Measurements from ENCODE around the gene CYB561D1.

The CYB561D1 gene

DNA sequence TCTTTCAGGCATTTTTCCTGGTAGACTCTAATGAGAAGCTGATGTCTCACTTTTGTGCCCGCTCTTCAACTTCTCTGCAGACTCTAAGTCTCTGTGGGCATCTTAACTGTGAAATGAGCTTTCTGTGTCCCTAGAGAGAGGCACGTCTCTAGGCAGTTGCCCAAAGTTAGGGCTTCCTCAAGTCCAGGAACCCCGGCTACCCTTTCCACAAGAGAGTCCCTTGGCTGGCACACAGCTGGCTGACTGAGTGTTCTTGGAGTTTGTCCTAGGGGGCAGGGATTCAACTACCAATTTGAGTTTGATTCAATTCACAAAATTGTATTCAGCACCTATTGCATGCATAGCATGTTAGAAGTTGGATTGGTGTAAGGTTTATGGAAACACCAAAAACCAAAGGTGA, 47.2 kb downstream of the CYB561D1 start:
- no peaks in the 10 kb centered on the region for H3F3A ChIP-seq (ENCODE audit: control insufficient read depth, insufficient read depth)
- no peaks in the 10 kb centered on the region for H3K36me3 ChIP-seq (ENCODE audit: control insufficient read depth, low read length)
- H3K9me3 ChIP-seq (ENCODE audit: control insufficient read depth, insufficient read depth, low read length), result no peaks in the 10 kb centered on the region
- H3K4me3 ChIP-seq (ENCODE audit: low read length), result no peak overlapping the region
- no peak overlapping the region for H3K27ac ChIP-seq (ENCODE audit: low read depth, low read length)
- H3K4me1 ChIP-seq (ENCODE audit: control insufficient read depth, low read length), result no peaks in the 10 kb centered on the region
- no peaks in the 10 kb centered on the region for H3K79me2 ChIP-seq (ENCODE audit: control insufficient read depth, low read length)
- TF ChIP-seq EZH2phosphoT487 (IDR thresholded peaks at IDR 0.05; ENCODE audit: borderline replicate concordance, low read length), result no peak
- TF ChIP-seq, protein P1, sequence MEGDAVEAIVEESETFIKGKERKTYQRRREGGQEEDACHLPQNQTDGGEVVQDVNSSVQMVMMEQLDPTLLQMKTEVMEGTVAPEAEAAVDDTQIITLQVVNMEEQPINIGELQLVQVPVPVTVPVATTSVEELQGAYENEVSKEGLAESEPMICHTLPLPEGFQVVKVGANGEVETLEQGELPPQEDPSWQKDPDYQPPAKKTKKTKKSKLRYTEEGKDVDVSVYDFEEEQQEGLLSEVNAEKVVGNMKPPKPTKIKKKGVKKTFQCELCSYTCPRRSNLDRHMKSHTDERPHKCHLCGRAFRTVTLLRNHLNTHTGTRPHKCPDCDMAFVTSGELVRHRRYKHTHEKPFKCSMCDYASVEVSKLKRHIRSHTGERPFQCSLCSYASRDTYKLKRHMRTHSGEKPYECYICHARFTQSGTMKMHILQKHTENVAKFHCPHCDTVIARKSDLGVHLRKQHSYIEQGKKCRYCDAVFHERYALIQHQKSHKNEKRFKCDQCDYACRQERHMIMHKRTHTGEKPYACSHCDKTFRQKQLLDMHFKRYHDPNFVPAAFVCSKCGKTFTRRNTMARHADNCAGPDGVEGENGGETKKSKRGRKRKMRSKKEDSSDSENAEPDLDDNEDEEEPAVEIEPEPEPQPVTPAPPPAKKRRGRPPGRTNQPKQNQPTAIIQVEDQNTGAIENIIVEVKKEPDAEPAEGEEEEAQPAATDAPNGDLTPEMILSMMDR (IDR thresholded peaks at IDR 0.05; ENCODE audit: low read depth, low read length, poor library complexity, severe bottlenecking), result no peak
- peaks cover 11% of the 10 kb centered on the region; the same call in 1 of the 2 replicates for H3K27me3 ChIP-seq (ENCODE audit: control insufficient read depth, low read length)
- no peaks in the 10 kb centered on the region for H4K20me1 ChIP-seq (ENCODE audit: control insufficient read depth, insufficient read depth, low read depth, low read length)
- no peak overlapping the region for H3K4me2 ChIP-seq (ENCODE audit: low read length)
- no peaks in the 10 kb centered on the region for H3K9me2 ChIP-seq (replicated peaks; ENCODE audit: control insufficient read depth, low read length)

DNA sequence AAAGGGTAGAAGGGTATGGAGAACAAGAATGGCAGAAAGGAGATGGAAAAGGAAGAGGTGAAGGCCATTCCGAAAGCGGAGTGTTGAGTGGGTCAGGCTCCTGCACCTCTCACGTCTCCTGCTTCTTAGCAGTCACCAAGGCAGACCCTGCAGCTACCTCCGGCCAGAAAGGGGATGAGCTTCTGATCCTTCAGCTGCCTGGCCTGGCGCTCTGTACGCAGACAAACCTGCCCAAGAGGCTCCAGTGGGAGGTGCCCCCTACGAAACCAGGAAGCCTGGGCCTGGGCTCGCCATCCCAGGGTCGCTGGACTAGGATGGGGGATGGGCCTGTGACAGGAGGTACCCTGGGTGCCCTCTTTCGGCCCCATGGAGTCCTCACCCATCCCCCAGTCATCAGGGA, 48.8 kb downstream of the CYB561D1 start:
- Histone ChIP-seq H3K4me1 (ENCODE audit: control insufficient read depth, low read length) (peaks cover 13% of the 10 kb centered on the region), H3F3A (ENCODE audit: control insufficient read depth, insufficient read depth) (peaks cover 3% of the 10 kb centered on the region; the same call in 1 of the 2 replicates), H3K9me2 (replicated peaks; ENCODE audit: control insufficient read depth, low read length) (no peaks in the 10 kb centered on the region), H4K20me1 (ENCODE audit: control insufficient read depth, insufficient read depth, low read depth, low read length) (no peaks in the 10 kb centered on the region), H3K4me3 (ENCODE audit: low read length) (no peak overlapping the region), H3K36me3 (ENCODE audit: control insufficient read depth, low read length) (no peaks in the 10 kb centered on the region), H3K4me2 (ENCODE audit: low read length) (no peak overlapping the region), H3K79me2 (ENCODE audit: control insufficient read depth, low read length) (peaks cover 11% of the 10 kb centered on the region), H3K9me3 (ENCODE audit: control insufficient read depth, insufficient read depth, low read length) (no peaks in the 10 kb centered on the region), H3K27me3 (ENCODE audit: control insufficient read depth, low read length) (peaks cover 11% of the 10 kb centered on the region; the same call in 1 of the 2 replicates), H3K27ac (ENCODE audit: low read depth, low read length) (no peak overlapping the region)
- TF ChIP-seq, protein P1 (IDR thresholded peaks at IDR 0.05; ENCODE audit: low read depth, low read length, poor library complexity, severe bottlenecking), result no peak

DNA sequence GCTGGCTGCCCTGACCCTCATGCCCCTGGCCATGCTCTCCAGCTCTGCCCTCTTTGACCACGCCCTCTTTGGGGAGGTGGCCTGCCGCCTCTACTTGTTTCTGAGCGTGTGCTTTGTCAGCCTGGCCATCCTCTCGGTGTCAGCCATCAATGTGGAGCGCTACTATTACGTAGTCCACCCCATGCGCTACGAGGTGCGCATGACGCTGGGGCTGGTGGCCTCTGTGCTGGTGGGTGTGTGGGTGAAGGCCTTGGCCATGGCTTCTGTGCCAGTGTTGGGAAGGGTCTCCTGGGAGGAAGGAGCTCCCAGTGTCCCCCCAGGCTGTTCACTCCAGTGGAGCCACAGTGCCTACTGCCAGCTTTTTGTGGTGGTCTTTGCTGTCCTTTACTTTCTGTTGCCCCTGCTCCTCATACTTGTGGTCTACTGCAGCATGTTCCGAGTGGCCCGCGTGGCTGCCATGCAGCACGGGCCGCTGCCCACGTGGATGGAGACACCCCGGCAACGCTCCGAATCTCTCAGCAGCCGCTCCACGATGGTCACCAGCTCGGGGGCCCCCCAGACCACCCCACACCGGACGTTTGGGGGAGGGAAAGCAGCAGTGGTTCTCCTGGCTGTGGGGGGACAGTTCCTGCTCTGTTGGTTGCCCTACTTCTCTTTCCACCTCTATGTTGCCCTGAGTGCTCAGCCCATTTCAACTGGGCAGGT, 49.5 kb downstream of the CYB561D1 start:
- H3F3A ChIP-seq (ENCODE audit: control insufficient read depth, insufficient read depth), result peaks cover 5% of the 10 kb centered on the region; the same call in 1 of the 2 replicates
- H3K79me2 ChIP-seq (ENCODE audit: control insufficient read depth, low read length), result peaks cover 17% of the 10 kb centered on the region
- H3K4me1 ChIP-seq (ENCODE audit: control insufficient read depth, low read length), result peaks cover 13% of the 10 kb centered on the region
- H3K36me3 ChIP-seq (ENCODE audit: control insufficient read depth, low read length), result no peaks in the 10 kb centered on the region
- H3K9me2 ChIP-seq (replicated peaks; ENCODE audit: control insufficient read depth, low read length), result no peaks in the 10 kb centered on the region
- H3K27me3 ChIP-seq (ENCODE audit: control insufficient read depth, low read length), result peaks cover 11% of the 10 kb centered on the region; the same call in 1 of the 2 replicates
- H4K20me1 ChIP-seq (ENCODE audit: control insufficient read depth, insufficient read depth, low read depth, low read length), result no peaks in the 10 kb centered on the region
- no peak overlapping the region for H3K4me2 ChIP-seq (ENCODE audit: low read length)
- TF ChIP-seq, protein P1 (IDR thresholded peaks at IDR 0.05; ENCODE audit: low read depth, low read length, poor library complexity, severe bottlenecking), result no peak
- TF ChIP-seq EZH2phosphoT487 (IDR thresholded peaks at IDR 0.05; ENCODE audit: borderline replicate concordance, low read length), result no peak
- no peaks in the 10 kb centered on the region for H3K9me3 ChIP-seq (ENCODE audit: control insufficient read depth, insufficient read depth, low read length)
- H3K27ac ChIP-seq (ENCODE audit: low read depth, low read length), result no peak overlapping the region
- no peak overlapping the region for H3K4me3 ChIP-seq (ENCODE audit: low read length)

Data from DOHH2 (cell line).